ENCODE results near the gene SHROOM3.

GRCh38 chr4:76716658-76717057, 281.6 kb downstream of the SHROOM3 start:
- TF ChIP-seq ZFP3 (CRISPR knock-in tag; IDR thresholded peaks at IDR 0.05) (no peak), ZNF70 (CRISPR knock-in tag; IDR thresholded peaks at IDR 0.05) (no peak), GLIS3 (CRISPR knock-in tag; IDR thresholded peaks at IDR 0.05) (no peak), CREB5 (CRISPR knock-in tag; IDR thresholded peaks at IDR 0.05; ENCODE audit: low read depth) (no peak), PATZ1 (CRISPR knock-in tag; IDR thresholded peaks at IDR 0.05; ENCODE audit: borderline replicate concordance) (no peak), SNAI2 (CRISPR knock-in tag; IDR thresholded peaks at IDR 0.05) (no peak), ARNTL (CRISPR knock-in tag; IDR thresholded peaks at IDR 0.05; ENCODE audit: borderline replicate concordance, low read depth) (no peak), PPARA (CRISPR knock-in tag; IDR thresholded peaks at IDR 0.05; ENCODE audit: borderline replicate concordance) (no peak), RARB (CRISPR knock-in tag; IDR thresholded peaks at IDR 0.05) (no peak), CSRNP3 (CRISPR knock-in tag; IDR thresholded peaks at IDR 0.05) (no peak), ZNF8 (CRISPR knock-in tag; IDR thresholded peaks at IDR 0.05) (no peak), TSHZ2 (CRISPR knock-in tag; IDR thresholded peaks at IDR 0.05) (no peak), ZFP30 (CRISPR knock-in tag; IDR thresholded peaks at IDR 0.05) (no peak)
